AG04449 (cell line): ENCODE data around the gene COL19A1.

Experiments used
- CTCF ChIA-PET: fragments of 350-600 bp; formaldehyde crosslinking; extraction: SDS; loops from one replicate; lab custom pipeline; 2021; ENCODE audit warnings: antibody characterized with exemption; lab: Yijun Ruan, JAX
- POLR2A ChIA-PET: fragments of 400-600, 350-600 bp; formaldehyde crosslinking; extraction: SDS; loops from one replicate; lab custom pipeline; 2020; ENCODE audit warnings: antibody characterized with exemption, inconsistent platforms; lab: Yijun Ruan, JAX
- DNase-seq: peaks from one replicate; pipeline ENCODE4 v3.0.0-alpha.2; 2010; ENCODE audit warnings: low read depth, low spot score
- H3K4me3 ChIP-seq: 2 replicates; pipeline ENCODE4 v1.5.1; 2011; ENCODE audit warnings: low read depth, mild to moderate bottlenecking, control low read depth, low read length
- TF ChIP-seq, protein P1 (sequence below): IDR thresholded peaks from one replicate; pipeline ENCODE4 v1.5.1; 2011; ENCODE audit warnings: mild to moderate bottlenecking, moderate library complexity, low read length, control low read depth, inconsistent platforms; ENCODE audit not compliant: insufficient read depth; ENCODE audit errors: missing control alignments

Gene COL19A1

DNA sequence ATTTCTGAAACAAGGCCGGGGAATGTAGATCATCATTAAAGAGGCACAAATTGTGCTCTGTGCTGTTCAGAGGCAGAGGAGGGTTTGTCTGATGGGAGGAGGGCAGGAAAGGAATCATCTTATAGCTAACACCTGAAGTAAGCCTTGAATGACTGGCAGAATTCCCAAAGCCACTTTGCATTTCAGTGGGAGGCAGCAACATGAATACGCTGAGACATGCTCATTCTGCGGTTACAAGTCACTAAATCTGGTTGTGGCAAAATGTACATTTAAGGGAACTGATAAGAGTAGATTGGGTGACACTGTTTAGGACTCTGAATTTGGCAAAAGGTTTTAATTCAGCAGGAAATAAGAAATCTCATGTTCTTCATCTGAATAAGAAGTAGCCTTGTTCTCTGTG is 4.4 kb upstream of the COL19A1 start:
- no peak for DNase-seq
- H3K4me3 ChIP-seq: no peak overlapping the region
- TF ChIP-seq, protein P1, sequence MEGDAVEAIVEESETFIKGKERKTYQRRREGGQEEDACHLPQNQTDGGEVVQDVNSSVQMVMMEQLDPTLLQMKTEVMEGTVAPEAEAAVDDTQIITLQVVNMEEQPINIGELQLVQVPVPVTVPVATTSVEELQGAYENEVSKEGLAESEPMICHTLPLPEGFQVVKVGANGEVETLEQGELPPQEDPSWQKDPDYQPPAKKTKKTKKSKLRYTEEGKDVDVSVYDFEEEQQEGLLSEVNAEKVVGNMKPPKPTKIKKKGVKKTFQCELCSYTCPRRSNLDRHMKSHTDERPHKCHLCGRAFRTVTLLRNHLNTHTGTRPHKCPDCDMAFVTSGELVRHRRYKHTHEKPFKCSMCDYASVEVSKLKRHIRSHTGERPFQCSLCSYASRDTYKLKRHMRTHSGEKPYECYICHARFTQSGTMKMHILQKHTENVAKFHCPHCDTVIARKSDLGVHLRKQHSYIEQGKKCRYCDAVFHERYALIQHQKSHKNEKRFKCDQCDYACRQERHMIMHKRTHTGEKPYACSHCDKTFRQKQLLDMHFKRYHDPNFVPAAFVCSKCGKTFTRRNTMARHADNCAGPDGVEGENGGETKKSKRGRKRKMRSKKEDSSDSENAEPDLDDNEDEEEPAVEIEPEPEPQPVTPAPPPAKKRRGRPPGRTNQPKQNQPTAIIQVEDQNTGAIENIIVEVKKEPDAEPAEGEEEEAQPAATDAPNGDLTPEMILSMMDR: no peak
- CTCF ChIA-PET: interaction anchor here (0.7 kb wide), 1 partner anchor 81 kb away, joined by 3 read pairs; no protein-coding TSS in a partner anchor
- POLR2A ChIA-PET: no interaction called here

DNA sequence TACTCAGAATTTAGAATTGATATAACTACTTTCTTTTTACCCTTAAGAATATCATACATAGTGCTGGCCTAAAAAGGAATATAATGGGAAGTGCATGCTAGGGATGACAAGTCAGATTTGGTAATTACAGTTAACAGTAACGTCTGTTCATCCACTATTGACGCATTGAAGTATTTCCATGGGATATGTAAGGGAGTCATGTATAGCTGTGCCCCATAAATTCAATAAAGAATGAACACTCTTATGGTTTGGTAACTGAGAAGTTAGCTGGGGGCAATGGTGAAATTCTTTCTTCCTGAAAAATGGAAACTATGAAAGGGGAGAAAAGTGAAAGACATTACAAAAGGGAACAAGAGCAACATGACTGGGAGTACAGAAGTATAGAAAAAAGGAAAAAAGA is 2.6 kb upstream of the COL19A1 start:
- TF ChIP-seq, protein P1: no peak
- CTCF ChIA-PET: no interaction called here
- no peak overlapping the region for H3K4me3 ChIP-seq
- DNase-seq: no peak
- POLR2A ChIA-PET: no interaction called here

DNA sequence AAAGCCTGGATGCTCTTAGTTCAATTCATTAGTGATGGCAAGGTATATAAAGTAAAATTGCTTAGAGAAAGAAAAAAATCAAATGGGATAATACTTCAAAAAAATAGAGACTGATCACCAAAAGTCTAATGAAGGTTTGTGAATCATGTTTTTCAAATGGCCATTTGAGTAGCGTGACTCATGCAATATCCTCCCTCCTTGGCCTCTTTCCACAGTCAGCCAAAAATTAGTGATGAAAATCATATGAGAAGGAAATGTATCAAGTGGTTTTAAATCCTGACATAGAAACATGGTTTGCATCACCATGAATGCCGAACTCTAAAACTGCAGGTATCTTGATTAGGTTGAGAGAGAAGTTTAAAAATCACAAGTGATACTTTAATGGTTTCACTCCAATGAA is 1.2 kb upstream of the COL19A1 start:
- DNase-seq: peak; percentile 2
- no peak overlapping the region for H3K4me3 ChIP-seq
- ChIA-PET CTCF (no interaction called here), POLR2A (no interaction called here)
- TF ChIP-seq, protein P1: no peak

DNA sequence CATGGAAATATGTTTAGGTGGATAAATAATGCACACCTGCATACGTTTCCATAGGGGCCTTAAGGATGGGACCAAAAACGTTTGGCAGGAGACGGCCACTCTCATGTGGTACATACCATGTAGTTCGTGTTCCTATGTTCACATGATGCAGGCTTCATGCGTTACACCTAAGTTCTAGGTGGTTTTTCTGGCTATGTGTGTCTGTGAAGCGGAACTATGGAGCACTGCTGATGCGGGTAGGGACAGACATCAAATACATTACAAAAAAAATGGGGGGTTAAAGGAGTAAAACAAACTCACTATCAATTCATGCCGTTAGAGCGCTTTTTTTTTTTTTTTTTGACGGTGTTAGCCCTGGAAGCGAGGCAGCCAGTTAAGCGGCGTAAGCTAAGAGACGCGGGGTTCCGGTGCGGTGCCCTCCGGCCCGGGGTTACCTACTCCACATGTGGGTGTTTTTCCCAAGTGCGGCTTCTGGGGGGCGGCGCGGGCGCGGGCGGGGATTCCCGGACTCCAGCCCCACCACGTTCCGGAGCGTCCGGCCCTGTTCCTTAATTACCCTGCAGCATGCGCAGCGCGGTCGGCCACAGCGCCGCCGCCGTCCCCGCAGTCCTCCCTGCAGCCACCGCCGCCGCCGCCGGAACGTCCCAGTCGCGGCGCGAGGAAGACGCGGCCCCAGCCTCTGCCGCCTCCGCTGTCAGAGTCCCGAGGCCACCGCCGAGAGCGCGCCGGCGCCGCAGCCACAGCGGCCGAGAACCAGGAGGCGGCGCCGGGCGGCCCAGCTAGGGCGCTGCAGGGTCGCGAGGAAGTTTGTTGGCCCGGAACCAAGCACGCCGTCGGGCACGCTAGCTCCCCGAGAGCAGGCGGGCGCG is 648 bp downstream of the COL19A1 start:
- ChIA-PET POLR2A (no interaction called here), CTCF (interaction anchor here (0.9 to 1.1 kb wide), 2 partner anchors 10 to 132 kb away, joined by 3 read pairs; no protein-coding TSS in a partner anchor)
- H3K4me3 ChIP-seq: peak overlapping the region; percentile 57
- TF ChIP-seq, protein P1: no peak
- no peak for DNase-seq

DNA sequence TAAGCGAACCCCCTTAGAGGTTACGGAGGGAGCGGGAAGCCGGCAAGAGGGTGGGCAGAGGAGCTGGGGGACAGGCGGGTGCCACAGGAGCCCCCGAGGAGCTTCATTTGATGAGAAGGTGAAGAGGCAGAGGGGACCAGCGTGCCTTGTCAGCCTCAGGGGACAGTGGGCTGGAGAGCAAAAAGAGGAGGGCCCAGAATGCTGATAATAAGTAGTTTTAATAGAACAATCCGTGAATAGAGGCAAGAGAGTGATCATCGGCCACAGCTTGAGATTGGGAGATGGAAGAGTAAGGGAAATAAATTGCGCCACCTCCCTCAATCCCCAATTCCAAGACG is 1.3 kb downstream of the COL19A1 start:
- ChIA-PET POLR2A (no interaction called here), CTCF (interaction anchor here (0.9 to 1.1 kb wide), 2 partner anchors 9 to 132 kb away, joined by 3 read pairs; no protein-coding TSS in a partner anchor)
- peak overlapping the region; percentile 57 for H3K4me3 ChIP-seq
- DNase-seq: no peak
- TF ChIP-seq, protein P1: no peak

DNA sequence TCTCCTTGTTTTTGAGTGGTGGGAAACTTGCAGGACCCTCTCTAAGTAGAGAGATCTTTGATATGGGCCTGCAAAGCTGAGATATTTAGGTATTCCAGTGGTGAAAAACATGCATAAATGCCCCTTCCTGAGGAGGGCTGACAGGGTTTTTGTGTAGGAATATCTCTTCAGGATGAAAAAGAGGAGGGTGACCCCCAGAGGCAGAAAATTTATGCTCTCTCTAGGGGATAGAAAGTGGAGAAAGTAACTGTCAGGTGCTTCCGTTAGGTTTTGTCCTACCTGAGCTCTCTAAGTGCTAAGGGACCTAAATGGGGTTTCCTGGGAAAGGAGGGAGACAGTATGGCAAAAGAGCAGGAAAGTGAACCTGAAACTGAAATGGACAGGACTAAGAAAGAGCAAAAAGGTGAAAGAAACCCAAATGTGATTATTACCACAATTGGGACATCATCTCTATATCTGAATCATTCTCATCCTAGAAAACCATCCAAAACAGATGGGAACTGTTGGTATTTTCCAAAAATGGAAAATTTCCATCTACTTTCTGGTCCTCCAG is 2.0 kb downstream of the COL19A1 start:
- no peak for DNase-seq
- H3K4me3 ChIP-seq: no peak overlapping the region
- ChIA-PET POLR2A (no interaction called here), CTCF (no interaction called here)
- TF ChIP-seq, protein P1: no peak
